ENCODE results near the gene CELF2. TPM values are rescaled to one million over a fixed set of nuclear protein-coding genes. Genes with fewer than 3 reads are reported as not detected.
A peak's percentile ranks its signal among the peaks of the same experiment; 100 is the strongest.

Gene CELF2
- total RNA-seq, 1 donor from 2014 or later, result 89.2 TPM

- CTCF ChIA-PET, result no interaction called here
These were observed 288.3 kb downstream of the CELF2 start for GRCh38 chr10:11305825-11306593.

GRCh38 chr10:11307004-11307403, 289.3 kb downstream of the CELF2 start:
- intact Hi-C loops (cut with micrococcal nuclease), result no loop called here
- ChIA-PET POLR2A (no interaction called here), CTCF (no interaction called here)
- Mint-ChIP-seq H3K27ac (peak overlapping the region; percentile 41), H3K4me1 (peaks cover 4% of the 10 kb centered on the region), H3K27me3 (no peaks in the 10 kb centered on the region), H3K36me3 (ENCODE audit: low read depth) (peaks cover 97% of the 10 kb centered on the region), H3K4me3 (no peak overlapping the region), H3K9me3 (peaks cover 16% of the 10 kb centered on the region)
- no peak for TF ChIP-seq CTCF (IDR thresholded peaks at IDR 0.05)
- no peak for ATAC-seq (ENCODE audit: low read depth)
- no peak for DNase-seq

More at GRCh38 chr10:11305825-11306593, 288.3 kb downstream of the CELF2 start:
- H3K9me3 Mint-ChIP-seq, result peaks cover 16% of the 10 kb centered on the region
- POLR2A ChIA-PET, result no interaction called here
- H3K4me1 Mint-ChIP-seq, result peaks cover 1% of the 10 kb centered on the region
- intact Hi-C loops (cut with micrococcal nuclease), result no loop called here
- no peak overlapping the region for H3K27ac Mint-ChIP-seq
- ATAC-seq (ENCODE audit: low read depth) (no peak), DNase-seq (no peak)
- no peaks in the 10 kb centered on the region for H3K27me3 Mint-ChIP-seq
- no peak overlapping the region for H3K4me3 Mint-ChIP-seq
- TF ChIP-seq CTCF (IDR thresholded peaks at IDR 0.05), result no peak
- H3K36me3 Mint-ChIP-seq (ENCODE audit: low read depth), result peaks cover 92% of the 10 kb centered on the region

- ChIA-PET CTCF (no interaction called here), POLR2A (no interaction called here)
- H3K27ac Mint-ChIP-seq, result no peak overlapping the region
- peaks cover 4% of the 10 kb centered on the region for H3K4me1 Mint-ChIP-seq
- H3K4me3 Mint-ChIP-seq, result no peak overlapping the region
- H3K36me3 Mint-ChIP-seq (ENCODE audit: low read depth), result peaks cover 96% of the 10 kb centered on the region
- TF ChIP-seq CTCF (IDR thresholded peaks at IDR 0.05), result no peak
- no peaks in the 10 kb centered on the region for H3K27me3 Mint-ChIP-seq
- ATAC-seq (ENCODE audit: low read depth) (no peak), DNase-seq (no peak)
- peaks cover 16% of the 10 kb centered on the region for H3K9me3 Mint-ChIP-seq
- intact Hi-C loops (cut with micrococcal nuclease), result no loop called here
These were observed 290.3 kb downstream of the CELF2 start for GRCh38 chr10:11307937-11308336.

- Mint-ChIP-seq H3K9me3 (peaks cover 16% of the 10 kb centered on the region), H3K4me1 (peaks cover 4% of the 10 kb centered on the region), H3K27me3 (no peaks in the 10 kb centered on the region), H3K36me3 (ENCODE audit: low read depth) (peaks cover 94% of the 10 kb centered on the region), H3K27ac (peak overlapping the region; percentile 36), H3K4me3 (no peak overlapping the region)
- ChIA-PET POLR2A (no interaction called here), CTCF (no interaction called here)
- intact Hi-C loops (cut with micrococcal nuclease), result no loop called here
- DNase-seq (no peak), ATAC-seq (ENCODE audit: low read depth) (no peak)
- no peak for TF ChIP-seq CTCF (IDR thresholded peaks at IDR 0.05)
These were observed 293.4 kb downstream of the CELF2 start for GRCh38 chr10:11311027-11311426.

- Mint-ChIP-seq H3K36me3 (ENCODE audit: low read depth) (peaks cover 94% of the 10 kb centered on the region), H3K4me3 (no peak overlapping the region), H3K4me1 (peaks cover 4% of the 10 kb centered on the region), H3K27ac (peak overlapping the region; percentile 6), H3K27me3 (no peaks in the 10 kb centered on the region), H3K9me3 (peaks cover 3% of the 10 kb centered on the region)
- intact Hi-C loops (cut with micrococcal nuclease), result no loop called here
- CTCF ChIA-PET, result no interaction called here
- POLR2A ChIA-PET, result no interaction called here
- DNase-seq (no peak), ATAC-seq (ENCODE audit: low read depth) (no peak)
- TF ChIP-seq CTCF (IDR thresholded peaks at IDR 0.05), result no peak
These were observed 295.8 kb downstream of the CELF2 start for GRCh38 chr10:11313463-11313862.
